ENCODE data around the gene WDR81.
"Not testable (repeated sequence)": the region's sequence is repeated elsewhere in the genome, so short reads cannot be mapped to it uniquely, and the experiment has no call there.

Gene WDR81

GRCh38 chr17:1753767-1754429 is 29.4 kb downstream of the WDR81 start:
- no peak overlapping the region for H3K4me3 ChIP-seq (ENCODE audit: low read depth, low read length)

- no peak overlapping the region for H3K4me3 ChIP-seq (ENCODE audit: low read depth, low read length)
Observed at GRCh38 chr17:1754430-1755112, 30.1 kb downstream of the WDR81 start.

DNA sequence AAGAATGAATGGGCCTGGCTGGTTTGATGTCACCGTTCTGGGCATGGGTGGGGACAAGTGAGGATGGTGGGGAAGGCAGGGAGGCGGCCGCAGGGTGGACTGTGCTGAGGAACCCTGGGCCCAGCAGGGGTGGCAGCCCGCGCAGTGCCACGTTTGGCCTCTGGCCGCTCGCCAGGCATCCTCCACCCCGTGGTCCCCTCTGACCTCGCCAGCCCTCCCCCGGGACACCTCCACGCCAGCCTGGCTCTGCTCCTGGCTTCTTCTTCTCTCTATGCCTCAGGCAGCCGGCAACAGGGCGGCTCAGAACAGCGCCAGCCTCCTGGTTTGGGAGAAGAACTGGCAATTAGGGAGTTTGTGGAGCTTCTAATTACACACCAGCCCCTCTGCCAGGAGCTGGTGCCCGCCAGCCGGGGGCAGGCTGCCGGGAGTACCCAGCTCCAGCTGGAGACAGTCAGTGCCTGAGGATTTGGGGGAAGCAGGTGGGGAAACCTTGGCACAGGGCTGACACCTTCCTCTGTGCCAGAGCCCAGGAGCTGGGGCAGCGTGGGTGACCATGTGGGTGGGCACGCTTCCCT is 30.8 kb downstream of the WDR81 start:
- no peak overlapping the region for H3K4me3 ChIP-seq (ENCODE audit: low read depth, low read length)

DNA sequence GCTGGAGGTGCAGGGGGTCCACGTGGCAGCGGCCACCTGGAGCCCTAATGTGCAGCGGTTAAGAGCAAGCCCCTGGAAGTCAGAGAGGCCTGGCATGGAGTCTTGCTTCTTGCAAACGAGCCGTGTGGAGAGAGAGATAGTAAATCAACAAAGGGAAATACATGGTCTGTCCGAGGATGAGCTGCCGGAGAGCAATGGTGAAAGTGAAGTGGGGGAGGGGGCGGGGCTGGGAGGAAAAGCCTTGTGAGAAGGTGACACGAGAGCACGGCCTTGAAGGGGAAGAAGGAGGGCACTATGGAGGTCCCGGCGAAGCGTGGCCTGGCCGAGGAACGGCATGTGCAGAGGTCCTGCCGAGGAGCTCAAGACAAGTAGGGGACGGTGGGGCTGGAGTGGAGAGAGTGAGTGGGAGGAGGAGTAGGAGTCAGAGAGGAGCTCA is 31.3 kb downstream of the WDR81 start:
- no peak overlapping the region for H3K4me3 ChIP-seq (ENCODE audit: low read depth, low read length)

DNA sequence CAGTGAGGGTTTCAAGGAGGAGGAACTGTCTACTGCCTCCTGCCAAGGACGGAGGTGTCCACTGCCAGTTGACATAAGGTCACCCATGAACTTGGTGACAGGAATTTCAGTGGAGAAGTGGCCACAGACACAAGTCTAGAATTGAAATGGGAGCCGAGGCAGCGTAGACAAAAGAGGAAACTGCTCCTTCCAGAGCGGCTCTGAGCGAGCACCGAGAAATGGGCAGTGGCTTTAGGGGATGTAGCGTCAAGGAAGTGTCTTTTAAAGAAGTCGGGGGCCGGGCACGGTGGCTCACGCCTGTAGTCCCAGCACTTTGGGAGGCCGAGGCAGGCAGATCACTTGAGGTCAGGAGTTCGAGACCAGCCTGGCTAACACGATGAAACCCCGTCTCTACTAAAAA is 34.3 kb downstream of the WDR81 start:
- H3K4me3 ChIP-seq (ENCODE audit: low read depth, low read length): no peak overlapping the region

GRCh38 chr17:1759529-1759928 is 35.0 kb downstream of the WDR81 start:
- H3K4me3 ChIP-seq (ENCODE audit: low read depth, low read length): no peak overlapping the region

- H3K4me3 ChIP-seq (ENCODE audit: low read depth, low read length): no peak overlapping the region
Observed at GRCh38 chr17:1762233-1762900, 37.9 kb downstream of the WDR81 start.

- H3K4me3 ChIP-seq (ENCODE audit: low read depth, low read length): no peak overlapping the region
Observed at GRCh38 chr17:1762901-1763898, 38.7 kb downstream of the WDR81 start.

DNA sequence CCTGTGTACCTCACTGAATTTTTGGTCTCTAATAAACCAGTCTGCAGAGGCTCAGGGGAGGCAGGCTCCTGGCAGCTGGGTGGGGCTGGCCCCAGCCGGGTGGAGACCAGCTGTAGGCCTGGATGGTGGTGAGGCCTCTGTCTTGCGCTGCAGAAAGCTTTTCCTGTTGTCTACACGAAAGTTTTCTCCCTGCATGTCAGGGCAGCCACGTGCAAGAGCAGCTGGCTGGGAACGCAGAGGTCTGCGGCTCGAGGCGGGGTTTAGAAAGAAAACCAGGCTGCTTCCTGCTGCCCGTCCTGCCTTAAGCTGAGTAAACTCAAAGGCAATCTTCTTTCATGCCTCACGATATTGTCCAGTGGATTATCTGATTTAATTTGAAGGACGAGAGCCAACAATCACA is 39.8 kb downstream of the WDR81 start:
- no peak overlapping the region for H3K4me3 ChIP-seq (ENCODE audit: low read depth, low read length)

DNA sequence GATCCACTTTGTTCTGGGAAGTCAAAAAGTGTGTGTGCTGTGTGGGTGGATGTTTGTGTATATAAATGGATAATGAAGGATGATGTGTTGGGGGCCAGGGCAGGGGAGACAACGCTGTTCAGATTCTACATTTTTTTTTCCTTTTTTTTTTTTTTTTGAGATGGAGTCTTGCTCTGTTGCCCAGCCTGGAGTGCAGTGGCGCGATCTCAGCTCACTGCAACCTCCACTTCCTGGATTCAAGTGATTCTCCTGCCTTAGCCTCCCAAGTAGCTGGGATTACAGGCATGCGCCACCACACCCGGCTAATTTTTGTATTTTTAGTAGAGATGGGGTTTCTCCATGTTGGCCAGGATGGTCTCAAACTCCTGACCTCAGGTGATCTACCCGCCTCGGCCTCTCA is 40.2 kb downstream of the WDR81 start:
- not testable (repeated sequence) for H3K4me3 ChIP-seq (ENCODE audit: low read depth, low read length)

GRCh38 chr17:1765576-1765975 is 41.1 kb downstream of the WDR81 start:
- no peak overlapping the region for H3K4me3 ChIP-seq (ENCODE audit: low read depth, low read length)

- no peak overlapping the region for H3K4me3 ChIP-seq (ENCODE audit: low read depth, low read length)
Observed at GRCh38 chr17:1766382-1767135, 42.1 kb downstream of the WDR81 start.

DNA sequence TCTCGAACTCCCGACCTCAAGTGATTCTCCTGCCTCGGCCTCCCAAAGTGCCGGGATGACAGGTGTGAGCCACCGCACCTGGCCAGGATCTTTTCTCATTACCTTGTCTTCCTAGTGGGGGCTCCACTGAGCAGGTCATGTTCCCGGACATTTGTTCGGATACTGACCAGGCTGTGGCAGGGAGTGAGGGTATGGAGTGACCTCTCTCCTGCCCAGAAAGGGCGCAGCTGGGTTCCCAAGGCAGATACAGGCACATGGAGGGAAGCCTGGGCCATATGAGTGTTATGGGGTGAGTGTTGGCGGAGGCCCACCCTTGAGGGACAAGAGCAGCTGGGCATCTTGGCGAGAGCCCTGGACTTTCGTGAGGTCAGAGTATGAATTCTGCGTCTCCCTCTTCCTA is 42.9 kb downstream of the WDR81 start:
- no peak overlapping the region for H3K4me3 ChIP-seq (ENCODE audit: low read depth, low read length)

- H3K4me3 ChIP-seq (ENCODE audit: low read depth, low read length): no peak overlapping the region
Observed at GRCh38 chr17:1769822-1770477, 45.4 kb downstream of the WDR81 start.

GRCh38 chr17:1773000-1773695 is 48.6 kb downstream of the WDR81 start:
- not testable (repeated sequence) for H3K4me3 ChIP-seq (ENCODE audit: low read depth, low read length)

DNA sequence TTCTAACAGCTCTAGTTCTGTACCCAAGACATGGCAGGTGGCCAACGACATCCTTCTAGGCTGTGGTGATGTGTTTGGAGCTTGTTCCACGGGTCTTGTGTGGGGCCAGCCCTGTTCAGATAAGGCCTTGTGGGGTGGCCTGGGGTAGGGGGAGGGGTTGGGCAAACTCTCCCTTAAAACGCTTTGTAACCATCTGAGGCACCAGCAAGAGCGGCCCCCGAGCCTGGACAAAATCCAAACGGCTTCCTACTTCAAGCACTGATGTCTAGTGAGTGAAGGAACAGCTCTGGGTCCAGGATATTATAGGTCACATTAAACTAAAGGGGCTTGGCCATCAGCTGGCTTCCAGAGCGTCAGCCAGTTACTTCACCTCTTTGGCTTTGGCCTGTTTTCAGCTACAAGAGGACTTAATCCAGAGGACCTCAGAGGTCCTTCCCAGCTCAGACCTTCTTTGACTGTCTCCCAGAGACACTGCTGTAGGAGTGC is 49.2 kb downstream of the WDR81 start:
- no peak overlapping the region for H3K4me3 ChIP-seq (ENCODE audit: low read depth, low read length)

GRCh38 chr17:1774390-1775176 is 50.1 kb downstream of the WDR81 start:
- H3K4me3 ChIP-seq (ENCODE audit: low read depth, low read length): no peak overlapping the region

- no peak overlapping the region for H3K4me3 ChIP-seq (ENCODE audit: low read depth, low read length)
Observed at GRCh38 chr17:1776328-1776727, 51.8 kb downstream of the WDR81 start.
